ENCODE results near the gene DPYSL5. TPM values are rescaled to one million over a fixed set of nuclear protein-coding genes. Genes with fewer than 3 reads are reported as not detected.

DPYSL5 gene
- total RNA-seq, 2 donors from 2014 or later: not detected

DNA sequence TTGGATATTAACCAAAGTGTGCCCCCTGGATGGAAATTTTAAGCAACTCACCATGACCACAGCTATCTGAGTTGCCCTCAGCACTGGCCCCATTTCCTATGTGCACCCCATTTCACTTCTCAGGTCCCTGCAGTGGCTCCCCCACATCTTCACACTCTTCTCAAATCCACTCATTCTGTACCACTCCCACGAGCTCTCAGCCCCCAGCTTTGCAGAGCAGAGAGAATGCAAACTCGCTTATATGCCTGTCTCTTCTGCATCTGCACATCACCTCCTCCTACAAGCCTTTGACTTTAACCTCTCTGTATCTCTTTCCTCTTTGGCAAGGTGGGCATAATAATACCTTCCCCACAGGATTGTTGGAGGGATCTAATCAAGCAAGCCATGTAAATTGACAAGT lies 46.2 kb downstream of the DPYSL5 start:
- no peaks in the 10 kb centered on the region for H3K9me3 ChIP-seq
- H3K36me3 ChIP-seq (replicated peaks in 1 of 2; ENCODE audit: insufficient read depth in 1 of 2, low read depth in 2 of 2): no peaks in the 10 kb centered on the region
- DNase-seq (no peak), ATAC-seq (no peak)
- intact Hi-C loops (cut with DNase I): no loop called here
- H3K4me3 ChIP-seq: no peak overlapping the region
- TF ChIP-seq, protein P1, sequence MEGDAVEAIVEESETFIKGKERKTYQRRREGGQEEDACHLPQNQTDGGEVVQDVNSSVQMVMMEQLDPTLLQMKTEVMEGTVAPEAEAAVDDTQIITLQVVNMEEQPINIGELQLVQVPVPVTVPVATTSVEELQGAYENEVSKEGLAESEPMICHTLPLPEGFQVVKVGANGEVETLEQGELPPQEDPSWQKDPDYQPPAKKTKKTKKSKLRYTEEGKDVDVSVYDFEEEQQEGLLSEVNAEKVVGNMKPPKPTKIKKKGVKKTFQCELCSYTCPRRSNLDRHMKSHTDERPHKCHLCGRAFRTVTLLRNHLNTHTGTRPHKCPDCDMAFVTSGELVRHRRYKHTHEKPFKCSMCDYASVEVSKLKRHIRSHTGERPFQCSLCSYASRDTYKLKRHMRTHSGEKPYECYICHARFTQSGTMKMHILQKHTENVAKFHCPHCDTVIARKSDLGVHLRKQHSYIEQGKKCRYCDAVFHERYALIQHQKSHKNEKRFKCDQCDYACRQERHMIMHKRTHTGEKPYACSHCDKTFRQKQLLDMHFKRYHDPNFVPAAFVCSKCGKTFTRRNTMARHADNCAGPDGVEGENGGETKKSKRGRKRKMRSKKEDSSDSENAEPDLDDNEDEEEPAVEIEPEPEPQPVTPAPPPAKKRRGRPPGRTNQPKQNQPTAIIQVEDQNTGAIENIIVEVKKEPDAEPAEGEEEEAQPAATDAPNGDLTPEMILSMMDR (IDR thresholded peaks at IDR 0.05): no peak
- no peak for TF ChIP-seq POLR2A (IDR thresholded peaks at IDR 0.05)
- no peaks in the 10 kb centered on the region for H3K4me1 ChIP-seq
- H3K27me3 ChIP-seq: no peaks in the 10 kb centered on the region
- no peak overlapping the region for H3K27ac ChIP-seq
- 89 to 93% methylated on average over 2 of the region's 2 CpGs for WGBS, 2 donors

DNA sequence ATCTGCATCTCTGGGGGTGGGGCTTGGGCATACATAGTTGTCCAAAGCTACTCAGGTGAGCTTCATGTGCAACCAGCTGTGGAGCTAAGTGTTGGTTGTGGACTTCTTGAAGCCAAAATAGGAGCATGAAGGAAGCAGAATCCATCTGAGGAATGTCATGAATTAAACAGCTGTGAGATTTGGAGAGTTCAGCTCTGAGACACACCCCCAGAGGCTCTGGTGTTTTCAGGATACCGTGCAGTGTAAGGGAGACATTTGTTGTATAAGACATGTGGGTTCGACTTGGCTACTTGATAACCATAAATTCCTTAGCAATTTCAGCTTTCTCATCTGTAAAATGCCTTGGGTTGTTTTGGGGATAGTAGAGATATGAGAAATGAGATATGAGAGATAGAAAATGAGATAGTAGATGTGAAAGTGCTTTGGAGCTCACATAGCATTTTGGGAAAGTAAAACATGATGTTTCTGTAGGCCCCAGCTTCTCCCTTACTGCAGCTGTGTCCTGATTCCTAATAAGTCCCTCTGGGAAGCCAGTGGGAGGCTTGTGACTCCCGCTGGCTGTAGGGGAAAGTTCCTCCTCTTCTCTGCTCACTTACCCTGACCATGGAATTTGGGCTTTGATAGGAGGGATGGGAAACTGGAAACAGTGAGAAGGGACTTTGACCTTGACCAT lies 50.0 kb downstream of the DPYSL5 start:
- no peak for TF ChIP-seq POLR2A (IDR thresholded peaks at IDR 0.05)
- TF ChIP-seq, protein P1 (IDR thresholded peaks at IDR 0.05): no peak
- ATAC-seq (no peak), DNase-seq (no peak)
- Histone ChIP-seq H3K9me3 (no peaks in the 10 kb centered on the region), H3K4me3 (no peak overlapping the region), H3K36me3 (replicated peaks in 1 of 2; ENCODE audit: insufficient read depth in 1 of 2, low read depth in 2 of 2) (no peaks in the 10 kb centered on the region), H3K27ac (no peak overlapping the region), H3K4me1 (no peaks in the 10 kb centered on the region), H3K27me3 (no peaks in the 10 kb centered on the region)
- WGBS, 2 donors: 74 to 75% methylated on average over 3 of the region's 3 CpGs
- intact Hi-C loops (cut with DNase I): no loop called here

DNA sequence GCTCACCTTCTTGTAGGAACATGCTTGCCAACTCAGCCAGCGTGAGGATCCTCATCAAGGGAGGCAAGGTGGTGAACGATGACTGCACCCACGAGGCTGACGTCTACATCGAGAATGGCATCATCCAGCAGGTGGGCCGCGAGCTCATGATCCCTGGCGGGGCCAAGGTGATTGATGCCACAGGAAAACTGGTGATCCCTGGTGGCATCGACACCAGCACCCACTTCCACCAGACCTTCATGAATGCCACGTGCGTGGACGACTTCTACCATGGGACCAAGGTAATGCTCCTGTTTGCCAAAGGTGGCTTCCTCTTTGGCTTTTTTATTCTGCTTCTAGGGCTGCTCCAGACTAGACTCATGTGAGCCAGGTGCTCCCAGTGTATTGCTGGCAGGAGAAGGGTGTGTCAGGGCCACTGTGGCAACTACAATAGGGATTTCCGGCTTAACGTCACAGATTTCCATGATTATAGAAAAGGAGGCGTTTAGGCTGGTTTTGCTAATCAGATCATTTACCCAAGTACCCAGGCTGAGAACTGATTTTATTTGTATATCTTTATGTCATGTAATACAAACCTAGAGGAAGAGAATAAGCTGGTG lies 50.6 kb downstream of the DPYSL5 start:
- ATAC-seq (no peak), DNase-seq (no peak)
- Histone ChIP-seq H3K27ac (no peak overlapping the region), H3K4me1 (no peaks in the 10 kb centered on the region), H3K36me3 (replicated peaks in 1 of 2; ENCODE audit: insufficient read depth in 1 of 2, low read depth in 2 of 2) (no peaks in the 10 kb centered on the region), H3K27me3 (no peaks in the 10 kb centered on the region), H3K9me3 (no peaks in the 10 kb centered on the region), H3K4me3 (no peak overlapping the region)
- TF ChIP-seq POLR2A (IDR thresholded peaks at IDR 0.05): no peak
- TF ChIP-seq, protein P1 (IDR thresholded peaks at IDR 0.05): no peak
- WGBS, 2 donors: 81 to 87% methylated on average over 12 to 15 of the region's 15 CpGs
- intact Hi-C loops (cut with DNase I): no loop called here

DNA sequence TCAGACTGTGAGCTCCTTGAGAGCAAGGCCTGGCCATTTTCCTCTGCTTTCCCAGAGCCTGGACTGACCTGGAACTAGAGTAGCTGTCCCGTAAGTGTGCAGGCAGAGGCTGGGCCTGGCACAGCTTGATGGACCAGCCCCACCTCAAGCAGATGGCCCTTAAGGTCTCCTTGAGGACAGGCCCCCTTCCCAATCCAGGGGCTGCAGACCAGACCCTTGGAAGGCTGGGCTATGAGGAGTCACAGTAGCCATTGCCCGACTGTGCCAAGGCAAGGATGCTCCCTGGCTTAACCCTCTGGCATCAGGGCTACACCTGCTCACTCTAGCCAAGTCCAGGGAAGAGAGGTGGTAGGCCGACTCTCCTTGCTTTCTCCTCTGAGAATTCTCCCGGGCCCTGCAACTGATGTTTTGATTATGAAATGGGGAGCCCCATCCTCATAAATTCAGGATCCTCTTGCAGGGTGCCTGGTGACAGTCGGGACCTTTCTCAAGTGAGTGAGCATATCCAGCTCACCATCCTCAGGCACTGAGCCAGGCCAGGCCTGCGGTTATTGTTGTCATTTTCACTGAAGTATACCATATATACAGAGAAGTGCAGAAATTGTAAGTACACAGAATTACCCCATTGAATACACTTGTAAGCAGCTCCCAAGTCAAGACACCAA lies 51.7 kb downstream of the DPYSL5 start:
- Histone ChIP-seq H3K27me3 (no peaks in the 10 kb centered on the region), H3K9me3 (no peaks in the 10 kb centered on the region), H3K4me1 (no peaks in the 10 kb centered on the region), H3K4me3 (no peak overlapping the region), H3K36me3 (replicated peaks in 1 of 2; ENCODE audit: insufficient read depth in 1 of 2, low read depth in 2 of 2) (no peaks in the 10 kb centered on the region), H3K27ac (no peak overlapping the region)
- ATAC-seq (no peak), DNase-seq (no peak)
- 68 to 84% methylated on average over 4 to 6 of the region's 6 CpGs for WGBS, 2 donors
- no peak for TF ChIP-seq POLR2A (IDR thresholded peaks at IDR 0.05)
- TF ChIP-seq, protein P1 (IDR thresholded peaks at IDR 0.05): no peak
- intact Hi-C loops (cut with DNase I): no loop called here

Measured in body of pancreas (tissue), 4 donors.